Urothelium cell line (cell line): Measurements from ENCODE around the gene GCKR.
"Not testable (repeated sequence)": the region's sequence is repeated elsewhere in the genome, so short reads cannot be mapped to it uniquely, and the experiment has no call there.

ENCODE experiments used
- DNase-seq: peaks from one replicate; pipeline ENCODE4 v3.0.0; 2011; ENCODE audit warnings: low spot score, mixed read lengths
- FAIRE-seq: peaks from 2 replicates; lab custom pipeline; 2011; peaks lifted over from hg19 to GRCh38; lab: Jason Lieb, UNC

The GCKR gene

DNA sequence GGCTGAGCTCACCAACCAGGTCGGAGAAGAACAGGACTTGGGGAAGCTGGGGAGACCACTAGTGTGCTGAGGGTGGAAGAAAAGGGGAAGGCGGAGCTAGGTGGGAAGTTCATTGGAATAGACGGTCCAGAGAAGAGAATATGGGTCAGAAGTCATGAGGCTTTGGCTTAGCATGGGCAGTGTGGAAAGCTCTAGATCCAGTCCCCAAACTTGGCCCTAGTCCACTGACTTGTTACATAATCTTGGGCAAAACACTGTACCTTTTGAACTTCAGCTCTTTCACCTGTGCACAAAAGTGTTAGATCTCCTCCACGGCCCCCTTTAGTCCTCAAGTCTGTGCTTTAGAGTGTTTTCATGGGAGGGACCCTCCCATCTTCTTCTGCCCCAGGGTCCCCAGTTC, 10.7 kb downstream of the GCKR start:
- DNase-seq (no peak), FAIRE-seq (no peak)

DNA sequence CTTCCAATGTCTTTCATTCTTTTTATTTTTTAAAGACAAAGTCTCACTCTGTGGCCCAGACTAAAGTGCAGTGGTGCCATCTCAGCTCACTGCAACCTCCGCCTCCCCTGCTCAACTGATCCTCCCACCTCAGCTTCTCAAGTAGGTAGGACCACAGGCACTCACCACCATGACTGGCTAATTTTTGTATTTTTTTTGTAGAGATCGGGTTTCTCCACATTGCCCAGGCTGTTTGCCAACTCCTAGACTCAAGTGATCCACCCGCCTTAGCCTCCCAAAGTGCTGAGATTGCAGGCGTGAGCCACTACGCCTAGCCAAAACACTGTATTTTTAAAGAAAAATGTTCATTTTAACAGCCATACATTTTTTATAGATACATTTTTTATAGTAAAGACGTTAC, 12.7 kb downstream of the GCKR start:
- FAIRE-seq (no peak), DNase-seq (no peak)

DNA sequence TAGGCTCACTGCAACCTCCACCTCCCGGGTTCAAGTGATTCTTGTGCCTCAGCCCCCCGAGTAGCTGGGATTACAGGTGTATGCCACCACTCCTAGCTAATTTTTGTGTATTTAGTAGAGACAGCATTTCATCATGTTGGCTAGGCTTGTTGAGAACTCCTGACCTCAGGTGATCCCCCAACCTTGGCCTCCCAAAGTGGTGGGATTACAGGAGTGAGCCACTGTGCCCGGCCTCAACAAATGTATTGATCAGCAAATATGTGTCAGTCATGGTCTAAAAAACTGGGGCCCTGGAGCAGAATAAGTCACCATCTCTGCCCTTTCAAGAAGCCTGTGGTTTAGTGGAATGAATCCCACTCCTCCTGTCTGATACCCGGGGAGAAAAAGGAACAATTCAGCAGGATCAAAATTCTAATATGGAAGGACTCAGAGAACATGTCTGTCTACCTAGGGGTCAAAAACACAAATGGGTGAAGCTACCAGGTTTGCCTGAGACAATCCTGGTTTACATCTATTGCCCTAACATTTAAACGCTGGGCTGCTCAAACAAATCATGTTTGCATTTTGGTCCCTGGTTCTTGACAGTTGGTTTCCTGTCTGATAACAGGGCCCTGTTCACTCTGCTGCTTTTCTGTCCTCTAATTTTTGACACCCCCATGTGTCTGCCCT, 21.6 kb downstream of the GCKR start:
- DNase-seq (no peak), FAIRE-seq (no peak)

DNA sequence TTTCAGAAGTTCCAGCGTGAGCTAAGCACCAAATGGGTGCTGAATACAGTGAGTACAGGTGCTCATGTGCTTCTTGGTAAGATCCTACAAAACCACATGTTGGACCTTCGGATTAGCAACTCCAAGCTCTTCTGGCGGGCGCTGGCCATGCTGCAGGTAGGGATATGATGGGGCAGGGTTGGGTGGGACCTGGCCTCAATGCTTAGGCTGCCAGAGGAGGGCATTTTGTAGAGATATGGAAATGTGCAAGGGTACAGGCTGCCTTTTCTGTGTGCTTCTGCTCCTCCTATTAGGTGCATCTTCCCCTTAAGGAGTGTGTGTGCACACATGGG, 22.1 kb downstream of the GCKR start:
- FAIRE-seq (no peak), DNase-seq (no peak)

DNA sequence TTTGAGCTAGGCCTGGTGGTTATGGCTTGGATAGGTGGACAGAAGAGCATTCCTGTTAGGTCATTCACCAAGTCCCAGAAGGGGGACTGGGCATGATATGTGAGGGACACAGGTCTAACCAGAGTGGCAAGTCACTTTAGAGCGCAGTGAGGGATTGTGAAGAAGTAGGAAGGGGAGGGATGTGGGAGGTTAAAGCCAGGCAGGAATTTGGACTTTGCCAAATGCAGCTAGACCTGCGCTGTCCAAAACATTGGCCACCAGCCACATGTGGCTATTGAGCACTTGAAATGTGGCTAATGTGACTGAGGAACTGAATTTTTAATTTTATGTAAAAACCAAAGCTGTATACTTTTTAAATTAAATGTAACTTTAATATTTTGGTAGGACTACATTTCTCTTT, 23.7 kb downstream of the GCKR start:
- no peak for FAIRE-seq

DNA sequence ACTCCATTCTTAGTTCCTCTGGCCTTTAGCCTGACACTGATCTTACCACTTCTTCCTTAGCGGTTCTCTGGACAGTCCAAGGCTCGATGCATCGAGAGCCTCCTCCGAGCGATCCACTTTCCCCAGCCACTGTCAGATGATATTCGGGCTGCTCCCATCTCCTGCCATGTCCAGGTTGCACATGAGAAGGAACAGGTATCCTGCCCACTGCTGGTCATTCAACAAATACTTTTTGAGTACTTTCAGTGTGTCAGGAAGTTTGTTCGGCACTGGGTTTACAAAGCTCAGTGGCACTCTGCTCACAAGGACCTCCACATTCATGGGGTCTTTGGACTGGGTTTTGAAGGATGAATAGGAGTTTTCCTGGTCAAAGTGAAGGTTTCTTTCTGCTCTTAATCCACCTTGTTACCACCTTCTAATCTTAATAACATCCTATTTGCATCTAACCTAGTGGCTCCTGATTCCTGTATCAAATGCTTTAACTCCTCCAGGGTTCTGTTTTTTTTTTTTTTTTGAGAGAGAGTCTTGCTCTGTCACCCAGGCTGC, 25.8 kb downstream of the GCKR start:
- FAIRE-seq (no peak), DNase-seq (no peak)

More for the DNA sequence above, 23.7 kb downstream of the GCKR start:
- DNase-seq = no peak

DNA sequence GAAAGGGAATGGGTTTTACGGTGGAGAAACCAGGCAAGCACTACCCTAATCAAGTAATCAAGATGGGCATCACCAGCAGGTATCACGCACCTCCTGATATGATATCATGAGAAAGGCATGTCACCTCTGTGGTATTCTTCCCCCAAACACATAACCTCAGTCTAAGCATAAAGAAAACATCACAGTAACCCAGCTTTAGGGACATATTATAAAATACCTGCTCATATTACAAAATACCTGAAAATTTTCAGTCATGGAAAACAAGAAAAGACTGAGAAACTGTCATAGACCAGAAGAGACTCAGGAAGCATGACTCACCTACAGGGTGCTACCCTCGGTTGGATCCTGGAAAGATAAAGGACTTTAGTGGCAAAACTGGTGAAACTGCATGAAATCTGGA, 30.5 kb downstream of the GCKR start:
- peak; percentile 61 for DNase-seq
- no peak for FAIRE-seq

DNA sequence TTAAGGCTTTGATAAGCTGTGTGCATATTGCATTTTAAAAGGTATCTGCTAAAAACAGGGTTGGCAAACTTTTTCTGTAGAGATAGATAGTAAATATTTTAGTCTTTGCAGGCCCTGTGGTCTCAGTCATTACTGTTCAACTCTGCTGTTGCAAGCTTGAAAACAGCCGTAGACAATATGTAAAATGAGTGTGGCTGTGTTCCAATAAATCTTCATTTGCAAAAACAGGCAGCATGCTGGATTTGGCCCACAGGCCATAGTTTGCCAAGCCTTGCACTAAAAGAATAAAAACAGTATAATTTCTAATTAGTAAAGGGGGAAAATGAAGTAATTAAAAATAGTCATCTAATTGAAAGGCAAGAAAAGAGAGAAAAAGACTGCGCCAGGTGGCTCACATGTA, 35.3 kb downstream of the GCKR start:
- no peak for DNase-seq
- FAIRE-seq = no peak

DNA sequence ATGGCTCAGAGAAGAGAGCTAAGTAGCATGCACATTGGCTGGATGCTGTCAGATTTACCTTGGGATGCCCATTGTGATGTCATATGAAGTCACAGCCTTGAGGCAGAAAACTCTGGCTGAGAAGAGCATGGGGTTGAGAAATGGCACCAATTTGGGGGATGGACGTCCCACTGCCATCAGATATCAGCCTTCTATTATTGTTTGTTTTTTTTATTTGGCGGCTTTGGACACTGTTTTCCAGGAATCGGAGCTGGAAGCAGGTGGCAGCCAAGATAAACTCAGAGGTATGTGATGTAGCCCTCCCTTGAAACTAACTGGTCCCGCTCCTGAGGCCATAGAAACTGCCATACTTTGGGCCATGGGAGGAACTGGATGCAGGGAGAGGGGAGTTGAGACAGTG, 40.6 kb downstream of the GCKR start:
- DNase-seq = no peak
- no peak for FAIRE-seq

DNA sequence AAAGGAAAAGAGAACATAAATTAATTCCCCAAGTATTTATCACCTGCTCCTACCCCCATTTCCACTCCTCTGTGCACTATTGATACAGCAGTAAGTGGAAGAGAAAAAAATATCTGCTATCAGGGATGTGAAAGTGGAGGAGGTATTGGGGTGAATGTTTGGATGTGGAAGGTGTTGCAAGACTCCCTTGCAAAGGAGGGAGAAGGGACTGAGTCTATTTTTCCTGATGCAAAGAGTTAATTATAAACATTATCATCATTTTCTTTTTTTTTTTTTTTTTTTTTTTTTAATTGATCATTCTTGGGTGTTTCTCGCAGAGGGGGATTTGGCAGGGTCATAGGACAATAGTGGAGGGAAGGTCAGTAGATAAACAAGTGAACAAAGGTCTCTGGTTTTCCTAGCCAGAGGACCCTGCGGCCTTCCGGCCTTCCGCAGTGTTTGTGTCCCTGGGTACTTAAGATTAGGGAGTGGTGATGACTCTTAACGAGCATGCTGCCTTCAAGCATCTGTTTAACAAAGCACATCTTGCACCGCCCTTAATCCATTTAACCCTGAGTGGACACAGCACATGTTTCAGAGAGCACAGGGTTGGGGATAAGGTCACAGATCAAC, 42.3 kb downstream of the GCKR start:
- not testable (repeated sequence) for FAIRE-seq, DNase-seq

DNA sequence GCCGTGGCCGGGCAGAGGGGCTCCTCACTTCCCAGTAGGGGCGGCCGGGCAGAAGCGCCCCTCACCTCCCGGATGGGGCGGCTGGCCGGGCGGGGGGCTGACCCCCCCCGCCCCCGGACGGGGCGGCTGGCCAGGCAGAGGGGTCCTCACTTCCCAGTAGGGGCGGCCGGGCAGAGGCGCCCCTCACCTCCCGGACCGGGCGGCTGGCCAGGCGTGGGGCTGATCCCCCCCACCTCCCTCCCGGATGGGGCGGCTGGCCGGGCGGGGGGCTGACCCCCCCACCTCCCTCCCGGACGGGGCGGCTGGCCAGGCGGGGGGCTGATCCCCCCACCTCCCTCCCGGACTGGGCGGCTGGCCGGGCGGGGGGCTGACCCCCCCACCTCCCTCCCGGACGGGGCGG, 43.0 kb downstream of the GCKR start:
- DNase-seq, FAIRE-seq: not testable (repeated sequence)

DNA sequence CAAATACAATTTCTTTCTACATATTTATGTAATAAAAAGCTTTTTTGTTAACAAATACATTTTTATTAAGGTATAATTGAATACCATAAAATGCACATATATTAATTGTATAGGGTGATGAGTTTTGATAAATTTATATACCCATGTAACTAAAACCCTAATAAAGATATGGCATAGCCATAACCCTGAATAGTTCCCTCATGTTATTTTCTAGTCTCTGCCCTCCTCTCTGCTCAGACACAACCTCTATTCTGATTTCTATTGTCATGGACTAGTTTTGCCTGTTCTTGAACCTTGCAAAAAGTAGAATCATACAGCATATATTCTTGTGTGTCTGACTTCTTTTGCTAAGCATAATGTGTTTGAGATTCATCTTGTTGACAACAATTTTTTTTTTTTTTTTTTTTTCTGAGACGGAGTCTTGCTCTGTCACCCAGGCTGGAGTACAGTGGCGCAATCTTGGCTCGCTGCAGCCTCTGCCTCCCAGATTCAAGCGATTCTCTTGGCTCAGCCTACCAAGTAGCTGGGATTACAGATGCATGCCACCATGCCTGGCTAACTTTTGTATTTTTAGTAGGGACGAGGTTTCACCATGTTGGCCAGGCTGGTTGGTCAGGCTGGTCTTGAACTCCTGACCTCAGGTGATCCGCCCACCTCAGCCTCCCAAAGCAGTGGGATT, 47.6 kb downstream of the GCKR start:
- DNase-seq = no peak
- FAIRE-seq = no peak

DNA sequence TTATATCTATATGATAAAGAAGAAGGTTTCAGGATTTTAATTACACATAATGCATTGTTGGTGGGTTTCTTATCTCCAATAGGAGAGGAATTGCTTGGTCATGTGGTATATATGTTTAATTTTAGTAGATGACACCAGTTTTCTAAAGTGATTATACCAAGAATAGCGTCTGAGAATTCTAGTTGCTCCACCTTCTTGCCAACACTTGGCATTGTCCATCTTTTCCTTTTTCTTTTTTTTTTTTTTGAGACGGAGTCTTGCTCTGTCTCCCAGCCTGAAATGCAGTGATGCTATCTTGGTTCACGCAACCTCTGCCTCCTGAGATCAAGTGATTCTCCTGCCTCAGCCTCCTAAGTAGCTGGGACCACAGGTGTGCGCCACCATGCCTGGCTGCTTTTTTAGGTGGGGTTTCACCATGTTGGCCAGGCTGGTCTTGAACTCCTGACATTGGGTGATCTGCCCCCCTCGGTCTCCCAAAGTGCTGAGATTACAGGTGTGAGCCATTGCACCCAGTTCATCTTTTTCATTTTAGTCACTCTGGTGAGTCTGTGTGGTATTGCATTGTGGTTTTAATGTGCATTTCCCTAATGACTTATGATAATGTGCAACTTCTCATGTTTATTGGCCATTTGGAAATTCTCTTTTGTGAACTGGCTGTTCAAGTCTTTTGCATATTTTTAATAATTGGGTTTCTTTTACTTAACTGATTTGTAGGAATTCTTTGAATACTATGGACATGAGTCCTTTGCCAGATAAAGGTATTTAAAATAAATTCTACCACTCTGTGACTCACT, 48.9 kb downstream of the GCKR start:
- FAIRE-seq = no peak
- no peak for DNase-seq

DNA sequence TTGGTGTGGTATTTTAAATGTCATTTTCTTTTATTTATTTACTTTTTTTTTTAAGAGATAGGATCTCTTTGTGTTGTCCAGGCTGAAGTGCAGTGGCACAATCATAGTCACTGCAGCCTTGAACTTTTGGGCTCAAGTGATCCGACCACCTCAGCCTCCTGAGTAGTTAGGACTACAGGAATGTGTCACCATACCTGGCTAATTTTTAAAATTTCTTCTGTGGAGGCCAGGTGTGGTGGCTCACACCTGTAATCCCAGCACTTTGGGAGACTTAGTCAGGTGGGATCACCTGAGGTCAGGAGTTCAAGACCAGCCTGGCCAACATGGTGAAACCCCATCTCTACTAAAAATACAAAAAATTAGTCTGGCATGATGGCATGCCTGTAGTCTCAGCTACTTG, 52.7 kb downstream of the GCKR start:
- DNase-seq (no peak), FAIRE-seq (no peak)

DNA sequence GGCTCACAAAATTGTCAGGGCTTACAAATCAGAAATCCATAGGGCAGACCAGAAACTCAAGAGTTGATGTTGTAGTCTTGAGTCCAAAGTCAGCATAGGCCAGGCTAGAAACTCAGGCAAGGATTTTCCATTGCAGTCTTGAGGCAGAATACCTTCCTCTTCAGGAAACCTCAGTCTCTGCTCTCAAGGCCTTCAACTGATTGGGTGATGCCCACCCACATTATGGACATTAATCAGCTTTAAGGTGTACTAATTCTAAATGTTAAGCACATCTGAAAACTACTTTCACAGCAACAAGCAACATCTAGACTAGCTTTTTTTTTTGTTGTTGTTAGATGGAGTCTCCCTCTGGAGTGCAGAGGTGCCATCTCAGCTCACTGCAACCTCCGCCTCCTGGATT, 54.9 kb downstream of the GCKR start:
- no peak for DNase-seq
- no peak for FAIRE-seq

DNA sequence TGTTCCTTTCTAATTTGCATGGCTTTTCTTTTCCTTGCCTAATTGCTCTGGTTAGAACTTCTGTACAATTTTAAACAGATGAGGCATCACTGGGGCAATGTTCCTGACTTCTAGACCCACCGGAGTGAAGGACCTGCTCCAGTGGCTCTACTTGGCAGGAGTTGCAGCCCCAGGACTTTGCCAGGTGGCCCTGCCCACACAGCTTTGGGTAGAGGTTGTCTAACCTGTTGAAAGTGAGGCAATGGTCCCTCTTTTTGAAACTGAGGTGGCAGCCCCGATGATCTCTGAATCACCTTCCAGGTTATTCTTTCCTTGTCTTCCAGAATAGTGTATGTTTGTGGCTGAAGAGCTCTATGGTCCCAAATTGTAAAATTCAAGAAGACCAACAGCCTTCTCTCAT, 56.3 kb downstream of the GCKR start:
- DNase-seq (no peak), FAIRE-seq (no peak)

DNA sequence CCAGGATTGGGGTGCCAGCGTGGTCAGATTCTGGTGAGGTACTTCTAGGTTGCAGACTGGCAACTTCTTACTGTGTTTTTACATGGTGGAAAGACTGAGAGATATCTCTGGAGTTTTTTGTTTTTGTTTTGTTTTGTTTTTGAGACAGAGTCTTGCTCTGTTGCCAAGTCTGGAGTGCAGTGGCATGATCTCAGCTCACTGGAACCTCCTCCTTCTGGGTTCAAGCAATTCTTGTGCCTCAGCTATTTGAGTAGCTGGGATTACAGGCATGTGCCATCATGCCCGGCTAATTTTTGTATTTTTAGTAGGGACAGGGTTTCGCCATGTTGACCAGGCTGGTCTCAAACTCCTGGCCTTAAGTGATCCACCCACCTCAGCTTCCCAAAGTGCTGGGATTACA, 57.8 kb downstream of the GCKR start:
- FAIRE-seq, DNase-seq: not testable (repeated sequence)

DNA sequence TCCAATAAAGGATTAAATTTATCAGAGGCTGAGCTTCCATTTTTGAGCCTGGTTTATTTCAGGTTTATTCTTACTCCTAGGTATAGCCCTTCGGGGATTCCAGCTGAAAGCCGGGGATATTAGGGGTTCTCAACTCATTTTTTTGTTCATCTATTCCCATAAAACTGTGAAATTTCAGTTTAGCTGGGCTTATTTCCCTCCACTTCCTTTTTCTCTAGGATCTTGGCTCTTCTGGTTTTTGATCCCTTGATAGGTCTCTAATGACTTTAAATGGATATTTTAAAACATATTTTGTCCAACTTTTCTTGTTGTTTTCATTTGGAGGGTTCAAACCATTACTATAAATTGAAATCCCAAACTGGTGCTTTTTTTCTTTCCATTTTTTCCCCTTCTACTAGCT, 62.6 kb downstream of the GCKR start:
- no peak for FAIRE-seq
- DNase-seq = no peak

DNA sequence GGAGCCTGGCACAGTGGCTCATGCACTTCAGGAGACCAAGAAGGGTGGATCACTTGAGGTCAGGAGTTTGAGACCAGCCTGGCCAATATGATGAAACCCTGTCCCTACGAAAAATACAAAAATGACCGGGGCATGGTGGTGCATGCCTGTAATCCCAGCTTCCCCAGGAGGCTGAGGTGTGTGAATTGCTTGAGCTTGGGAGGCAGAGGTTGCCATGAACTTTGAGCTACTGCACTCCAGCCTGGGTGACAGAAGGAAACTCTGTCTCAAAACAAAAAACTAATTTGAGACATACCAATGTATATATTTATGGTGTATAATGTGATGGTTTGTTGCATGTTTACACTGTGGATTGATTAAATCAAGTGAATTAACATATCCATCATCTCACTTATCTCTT, 64.4 kb downstream of the GCKR start:
- no peak for FAIRE-seq
- no peak for DNase-seq

DNA sequence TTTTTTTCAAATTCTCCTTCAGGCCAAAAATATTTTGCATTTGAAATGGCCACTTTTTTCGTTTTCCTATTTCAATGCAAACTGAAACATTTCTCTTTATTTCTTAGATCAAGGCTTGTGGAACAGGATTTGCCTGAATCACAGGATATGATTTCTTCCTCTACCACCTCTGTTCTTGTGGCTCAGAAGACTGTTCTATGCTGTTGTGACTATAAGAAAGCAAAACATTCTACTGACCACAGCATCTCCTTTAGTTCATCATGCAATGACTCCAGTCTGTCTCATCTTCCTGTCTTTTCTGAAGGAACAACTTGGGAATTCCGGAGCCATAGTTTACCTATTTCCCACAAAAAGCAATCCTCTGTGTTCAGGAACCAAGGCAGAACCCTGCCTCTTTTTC, 70.0 kb downstream of the GCKR start:
- no peak for FAIRE-seq
- no peak for DNase-seq

DNA sequence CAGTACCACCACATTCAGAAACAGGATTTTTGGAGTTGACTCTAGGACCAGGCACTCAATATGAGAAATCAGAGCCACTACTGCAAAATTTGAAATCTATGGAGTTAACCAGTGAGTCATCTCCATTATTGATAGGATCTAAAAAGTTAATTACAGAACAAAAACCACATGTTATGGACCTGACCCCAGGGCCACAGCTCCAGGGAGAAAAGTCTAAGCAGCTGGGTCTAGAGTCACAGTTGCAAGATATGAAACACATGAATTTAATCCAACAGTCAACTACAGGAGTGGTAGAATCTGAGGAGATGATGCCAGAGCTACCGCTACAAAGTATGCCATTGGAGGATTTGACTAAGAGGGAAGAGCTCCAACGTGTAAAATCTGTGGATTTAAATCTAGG, 72.8 kb downstream of the GCKR start:
- no peak for FAIRE-seq
- no peak for DNase-seq
